GM12878 (cell line): ENCODE data around the gene MRPL46. TPM values are rescaled to one million over a fixed set of nuclear protein-coding genes. Genes with fewer than 3 reads are reported as not detected.

Experiments used
- ATF2 ChIP-seq: IDR thresholded peaks from 2 replicates; pipeline ENCODE4 v1.6.1; 2012; ENCODE audit warnings: low read length, inconsistent platforms
- CREM ChIP-seq: IDR thresholded peaks from 2 replicates; pipeline ENCODE4 v1.6.1; 2014; ENCODE audit warnings: antibody characterized with exemption, low read depth
- MTA3 ChIP-seq: IDR thresholded peaks from 2 replicates; pipeline ENCODE4 v1.6.1; 2012; ENCODE audit warnings: low read length, inconsistent platforms, borderline replicate concordance
- MXI1 ChIP-seq: fragments of 150-350 bp; IDR thresholded peaks from 2 replicates; pipeline ENCODE4 v1.6.1; 2011; ENCODE audit warnings: low read depth, mild to moderate bottlenecking, inconsistent platforms, low read length, improper control_type of control experiment
- NFYA ChIP-seq: IDR thresholded peaks from 2 replicates; pipeline ENCODE4 v1.6.1; 2011; ENCODE audit warnings: low read depth, mild to moderate bottlenecking, low read length, improper control_type of control experiment, borderline replicate concordance
- PRDM15 ChIP-seq: fragments of 450-650 bp; formaldehyde crosslinking; IDR thresholded peaks from 2 replicates; pipeline ENCODE4 v1.4.0; 2020; ENCODE audit warnings: mild to moderate bottlenecking, moderate library complexity
- RB1 ChIP-seq: fragments of 450-650 bp; formaldehyde crosslinking; IDR thresholded peaks from 2 replicates; pipeline ENCODE4 v1.6.1; 2017; ENCODE audit warnings: mild to moderate bottlenecking, borderline replicate concordance
- RUNX3 ChIP-seq: IDR thresholded peaks from 2 replicates; pipeline ENCODE4 v1.6.1; 2012; ENCODE audit warnings: low read length, inconsistent platforms
- SKIL ChIP-seq: fragments of 450-650 bp; IDR thresholded peaks from 2 replicates; pipeline ENCODE4 v1.6.1; 2017; ENCODE audit warnings: mild to moderate bottlenecking, low read depth, inconsistent platforms; ENCODE audit not compliant: poor library complexity, severe bottlenecking
- TCF7 ChIP-seq: IDR thresholded peaks from 2 replicates; pipeline ENCODE4 v1.6.1; 2014; ENCODE audit warnings: antibody characterized with exemption, borderline replicate concordance
- ZBTB40 ChIP-seq: fragments of 450-650 bp; IDR thresholded peaks from 2 replicates; pipeline ENCODE4 v1.6.1; 2016; ENCODE audit warnings: mild to moderate bottlenecking, moderate library complexity, borderline replicate concordance
- ZNF217 ChIP-seq: fragments of 450-650 bp; IDR thresholded peaks from 2 replicates; pipeline ENCODE4 v1.6.1; 2017; ENCODE audit warnings: antibody characterized with exemption, mild to moderate bottlenecking
- polyA plus RNA-seq, 11 experiments: library from polyadenylated mRNA; depleted of rRNA in 4 of 11; unstranded in 6 of 11; stranded (reverse) in 5 of 11; fragments of >200 nt; fragmentation: Nextera tagmentation in 4 of 11; fragmentation: Illumina TruSeq in 1 of 11; extraction: Ambion mirVana in 4 of 11; extraction: Trizol in 1 of 11; gene quantifications; 1 replicate in 1 of 11; 2 replicates in 10 of 11; pipeline versions ENCODE4 v1.2.1 to v1.2.3, GENCODE V29; 2011 to 2016; ENCODE audit warnings: inconsistent platforms in 2 of 11, missing spikeins in 2 of 11, low read depth in 1 of 11
- total RNA-seq, 4 experiments: library from RNA; depleted of rRNA in 3 of 4; stranded (reverse); fragments of >200 nt in 3 of 4; fragmentation: Illumina TruSeq in 1 of 4; extraction: Trizol in 1 of 4; gene quantifications; 2 replicates each; pipeline versions ENCODE4 v1.2.1 to v1.2.3, GENCODE V29; 2013 to 2021
- TF ChIP-seq, protein P1 (sequence below): IDR thresholded peaks from 2 replicates; pipeline ENCODE4 v1.6.1; 2011; ENCODE audit warnings: mild to moderate bottlenecking, low read depth, low read length, moderate library complexity; ENCODE audit not compliant: insufficient replicate concordance

The MRPL46 gene
- total and polyA plus RNA-seq, 10 of the 15 experiments (the other 5 are each of a cell fraction or from before 2014, with no cell fraction given), result 37.4 to 96.7 (median 52.9) TPM

- TF ChIP-seq, protein P1, sequence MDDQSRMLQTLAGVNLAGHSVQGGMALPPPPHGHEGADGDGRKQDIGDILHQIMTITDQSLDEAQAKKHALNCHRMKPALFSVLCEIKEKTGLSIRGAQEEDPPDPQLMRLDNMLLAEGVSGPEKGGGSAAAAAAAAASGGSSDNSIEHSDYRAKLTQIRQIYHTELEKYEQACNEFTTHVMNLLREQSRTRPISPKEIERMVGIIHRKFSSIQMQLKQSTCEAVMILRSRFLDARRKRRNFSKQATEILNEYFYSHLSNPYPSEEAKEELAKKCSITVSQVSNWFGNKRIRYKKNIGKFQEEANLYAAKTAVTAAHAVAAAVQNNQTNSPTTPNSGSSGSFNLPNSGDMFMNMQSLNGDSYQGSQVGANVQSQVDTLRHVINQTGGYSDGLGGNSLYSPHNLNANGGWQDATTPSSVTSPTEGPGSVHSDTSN, result no peak
- TF ChIP-seq ZNF217 (no peak), NFYA (no peak), TCF7 (no peak), RB1 (peak; percentile 73; the same call in 1 of the 2 replicates), ZBTB40 (peak; percentile 52; the same call in 1 of the 2 replicates), RUNX3 (peak; percentile 75), SKIL (peak; percentile 99), MTA3 (no peak), ATF2 (no peak), MXI1 (peak; percentile 82), PRDM15 (no peak), CREM (peak; percentile 83)
These were observed at the start of gene MRPL46, which contains the start of gene MRPS11 (continued) for GRCh38 chr15:88467073-88467934.
